Kidney tubule cell (primary cell): ENCODE measurements around the gene AUTS2.
"Not testable (repeated sequence)": the region's sequence is repeated elsewhere in the genome, so short reads cannot be mapped to it uniquely, and the experiment has no call there.

ENCODE experiments used
- DNase-seq: peaks from one replicate; pipeline ENCODE4 v3.0.0-alpha.2; 2018; ENCODE audit warnings: low spot score

Gene AUTS2

GRCh38 chr7:70349819-70350218, 751.5 kb downstream of the AUTS2 start:
- DNase-seq = no peak

DNA sequence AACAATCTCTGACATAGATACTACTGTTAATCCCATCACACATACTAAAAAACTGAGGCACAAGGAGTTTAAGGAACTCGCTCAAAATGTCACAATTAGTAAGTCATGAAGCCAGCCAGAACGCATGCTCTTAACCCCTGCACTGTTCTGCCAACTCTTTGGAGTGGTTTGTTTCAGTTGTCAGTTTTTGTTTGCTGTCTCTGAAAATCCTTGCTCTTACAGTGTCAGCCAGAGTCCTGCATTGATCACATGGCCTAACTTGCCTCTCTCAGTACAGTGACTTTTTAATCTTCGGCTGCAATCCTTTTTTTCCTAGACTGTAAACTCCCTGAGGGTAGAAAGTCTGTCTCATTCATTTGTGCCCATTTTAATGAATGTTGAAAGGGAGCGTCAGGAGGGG, 753.8 kb downstream of the AUTS2 start:
- DNase-seq = no peak

DNA sequence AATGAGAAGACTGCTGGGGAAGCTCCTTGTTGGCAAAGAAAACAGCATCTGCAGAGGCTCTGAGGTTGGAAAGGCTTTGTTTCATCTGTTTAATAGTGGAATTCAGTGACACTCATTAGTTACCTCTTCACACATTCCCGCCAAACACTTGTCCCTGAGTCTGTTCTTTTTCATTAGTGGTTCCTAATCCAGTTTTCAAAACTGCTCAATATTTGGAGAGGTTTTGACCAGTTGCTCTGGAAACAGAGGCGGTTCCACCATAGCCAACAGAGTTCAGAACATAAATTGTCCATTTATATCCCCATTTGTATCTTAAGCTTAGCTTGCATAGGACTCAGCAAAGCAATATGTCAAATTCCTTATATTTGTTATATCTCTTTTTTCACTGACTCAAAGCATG, 754.6 kb downstream of the AUTS2 start:
- no peak for DNase-seq

GRCh38 chr7:70353330-70353945, 755.2 kb downstream of the AUTS2 start:
- DNase-seq = no peak

GRCh38 chr7:70353946-70354335, 755.7 kb downstream of the AUTS2 start:
- DNase-seq = no peak

DNA sequence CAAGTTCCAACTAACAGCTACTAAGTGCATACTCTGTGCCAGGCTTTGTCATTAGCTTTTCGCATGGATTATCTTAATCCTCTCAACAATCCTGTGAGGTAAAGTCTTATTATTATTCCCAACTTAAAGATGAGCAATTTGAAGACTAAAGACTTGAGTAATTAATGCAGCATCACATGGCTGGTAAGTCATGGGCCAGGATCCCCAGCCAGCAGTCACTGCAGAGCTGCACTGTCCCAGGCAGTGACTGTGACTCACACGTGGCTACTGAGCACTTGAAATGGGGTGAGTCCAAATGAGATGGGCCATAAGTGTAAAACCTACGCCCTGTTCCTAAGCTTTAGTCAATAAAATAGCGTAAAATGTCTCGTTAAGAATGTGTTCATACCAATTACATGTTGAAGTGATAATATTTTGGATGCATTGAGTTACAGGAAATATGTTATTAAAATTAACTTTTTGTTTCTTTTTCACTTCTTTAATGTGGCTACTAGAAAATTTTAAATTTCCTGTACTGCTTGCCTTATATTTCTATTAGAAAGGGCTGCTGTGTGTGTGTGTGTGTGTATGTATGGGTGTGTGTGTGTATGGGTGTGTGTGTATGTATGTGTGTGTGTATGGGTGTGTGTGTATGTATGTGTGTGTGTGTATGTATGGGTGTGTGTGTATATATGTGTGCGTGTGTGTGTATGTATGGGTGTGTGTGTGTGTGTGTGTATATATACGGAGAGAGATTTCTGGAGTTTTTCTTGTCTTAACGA, 756.3 kb downstream of the AUTS2 start:
- DNase-seq = peak; percentile 54

GRCh38 chr7:70355198-70356020, 757.1 kb downstream of the AUTS2 start:
- DNase-seq = no peak

GRCh38 chr7:70356085-70356786, 758.0 kb downstream of the AUTS2 start:
- DNase-seq = no peak

- DNase-seq = no peak
Measured at GRCh38 chr7:70356787-70357328, 758.6 kb downstream of the AUTS2 start.

DNA sequence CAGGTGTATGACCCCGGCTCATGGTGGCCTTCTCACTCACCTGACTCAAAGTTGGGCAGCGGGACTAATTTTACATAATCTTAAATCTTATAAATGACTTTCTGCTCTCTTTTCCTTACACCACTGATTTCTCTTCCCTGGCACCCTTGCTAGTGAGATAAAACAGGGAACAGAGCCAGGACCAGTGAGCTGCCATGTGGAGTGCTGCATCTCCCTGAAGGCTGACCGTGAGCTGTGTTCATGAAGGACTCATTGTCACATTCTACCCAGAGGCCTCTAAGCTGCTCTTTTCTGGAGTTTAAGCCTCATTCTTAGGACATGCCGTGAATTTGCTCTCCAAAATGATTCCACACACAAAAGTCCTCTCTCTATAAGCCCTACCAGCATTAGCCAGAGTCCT, 762.3 kb downstream of the AUTS2 start:
- DNase-seq = no peak

DNA sequence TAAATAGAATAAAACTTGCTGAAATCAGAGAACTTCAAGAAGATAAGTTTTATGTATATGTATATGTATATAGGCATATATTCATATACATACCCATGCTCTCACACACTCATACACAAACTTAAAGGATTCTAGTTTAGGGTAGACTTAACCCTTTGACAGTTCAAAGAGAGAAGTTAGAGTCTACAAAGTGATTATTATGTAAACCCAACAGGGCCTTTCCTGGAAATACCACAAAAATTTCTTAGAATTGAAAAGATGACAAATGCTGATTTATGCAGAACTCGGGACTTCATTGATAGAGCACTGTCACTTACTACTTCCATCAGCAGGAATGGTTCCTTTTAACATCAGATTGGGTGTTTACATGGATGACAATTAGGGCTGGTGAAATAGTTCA, 763.5 kb downstream of the AUTS2 start:
- DNase-seq = no peak

GRCh38 chr7:70364393-70364792, 766.1 kb downstream of the AUTS2 start:
- DNase-seq = not testable (repeated sequence)

- no peak for DNase-seq
Measured at GRCh38 chr7:70371652-70372051, 773.4 kb downstream of the AUTS2 start.

GRCh38 chr7:70372768-70373515, 774.7 kb downstream of the AUTS2 start:
- DNase-seq = no peak

- DNase-seq = no peak
Measured at GRCh38 chr7:70374772-70375533, 776.7 kb downstream of the AUTS2 start.

DNA sequence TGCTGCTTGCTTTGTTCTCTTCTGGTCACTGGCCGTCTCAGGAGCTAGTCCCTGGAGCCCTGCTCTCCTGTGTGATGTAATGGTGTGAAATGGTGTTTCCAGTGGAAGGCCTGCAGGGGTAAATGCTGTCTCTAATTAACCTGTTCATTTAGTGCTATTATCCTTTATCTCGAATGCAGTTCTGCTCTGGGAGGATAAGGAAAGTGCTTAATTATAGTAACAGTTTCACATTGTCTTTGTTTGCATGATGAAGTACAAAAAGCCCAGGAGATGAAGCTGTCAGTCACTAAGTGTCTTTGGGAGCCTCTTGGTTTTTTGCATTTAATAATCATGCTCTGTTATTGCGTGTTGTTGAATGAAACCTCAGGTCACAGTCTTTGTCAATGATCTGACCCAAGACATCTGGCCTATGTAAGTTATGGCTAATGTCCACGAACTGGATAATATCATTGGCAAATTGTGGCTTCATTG, 778.3 kb downstream of the AUTS2 start:
- no peak for DNase-seq

- no peak for DNase-seq
Measured at GRCh38 chr7:70377957-70378356, 779.7 kb downstream of the AUTS2 start.

- no peak for DNase-seq
Measured at GRCh38 chr7:70379210-70379609, 780.9 kb downstream of the AUTS2 start.

GRCh38 chr7:70380421-70381015, 782.2 kb downstream of the AUTS2 start:
- no peak for DNase-seq
